Panc1 (cell line): ENCODE measurements around the gene TARS2.

ENCODE experiments used
- CTCF ChIP-seq: fragments of 450-650 bp; IDR thresholded peaks from 2 replicates; pipeline ENCODE4 v1.5.1; 2017; ENCODE audit warnings: mild to moderate bottlenecking
- POLR2AphosphoS5 ChIP-seq: IDR thresholded peaks from 2 replicates; pipeline ENCODE4 v1.6.1; 2012; ENCODE audit warnings: mild to moderate bottlenecking, low read depth, low read length, moderate library complexity
- TCF7L2 ChIP-seq: IDR thresholded peaks from 2 replicates; pipeline ENCODE4 v1.6.1; 2011; ENCODE audit warnings: mild to moderate bottlenecking, low read depth, low read length, inconsistent platforms
- TF ChIP-seq, protein P1 (sequence below), 2 experiments: IDR thresholded peaks; 2 replicates each; pipeline ENCODE4 v1.6.1; 2011 to 2012; ENCODE audit warnings: low read depth in 2 of 2, control low read depth in 1 of 2, low read length in 1 of 2, mild to moderate bottlenecking in 1 of 2, moderate library complexity in 1 of 2; ENCODE audit not compliant: insufficient read depth in 1 of 2

DNA sequence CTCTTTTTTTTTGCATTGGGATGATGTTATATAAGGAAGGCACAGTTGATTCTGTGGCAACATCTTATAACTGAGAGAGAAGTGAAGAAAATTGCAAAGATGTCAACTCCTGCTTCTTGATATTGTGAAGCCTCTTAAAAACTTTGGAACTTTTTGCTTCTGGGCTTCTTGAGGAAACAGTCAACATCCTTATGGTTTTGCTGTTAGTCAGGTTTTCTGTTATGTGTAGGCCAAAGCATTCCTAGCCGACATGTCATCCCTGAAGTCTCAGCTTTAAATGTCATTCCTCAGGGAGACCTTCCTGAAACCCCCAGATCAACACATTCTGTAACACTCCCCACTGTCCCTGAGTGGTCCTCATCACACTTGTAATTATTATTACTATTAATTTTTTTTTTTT, 41.0 kb downstream of the TARS2 start:
- TF ChIP-seq TCF7L2: no peak
- TF ChIP-seq CTCF: no peak
- no peak for TF ChIP-seq POLR2AphosphoS5
- TF ChIP-seq, protein P1, sequence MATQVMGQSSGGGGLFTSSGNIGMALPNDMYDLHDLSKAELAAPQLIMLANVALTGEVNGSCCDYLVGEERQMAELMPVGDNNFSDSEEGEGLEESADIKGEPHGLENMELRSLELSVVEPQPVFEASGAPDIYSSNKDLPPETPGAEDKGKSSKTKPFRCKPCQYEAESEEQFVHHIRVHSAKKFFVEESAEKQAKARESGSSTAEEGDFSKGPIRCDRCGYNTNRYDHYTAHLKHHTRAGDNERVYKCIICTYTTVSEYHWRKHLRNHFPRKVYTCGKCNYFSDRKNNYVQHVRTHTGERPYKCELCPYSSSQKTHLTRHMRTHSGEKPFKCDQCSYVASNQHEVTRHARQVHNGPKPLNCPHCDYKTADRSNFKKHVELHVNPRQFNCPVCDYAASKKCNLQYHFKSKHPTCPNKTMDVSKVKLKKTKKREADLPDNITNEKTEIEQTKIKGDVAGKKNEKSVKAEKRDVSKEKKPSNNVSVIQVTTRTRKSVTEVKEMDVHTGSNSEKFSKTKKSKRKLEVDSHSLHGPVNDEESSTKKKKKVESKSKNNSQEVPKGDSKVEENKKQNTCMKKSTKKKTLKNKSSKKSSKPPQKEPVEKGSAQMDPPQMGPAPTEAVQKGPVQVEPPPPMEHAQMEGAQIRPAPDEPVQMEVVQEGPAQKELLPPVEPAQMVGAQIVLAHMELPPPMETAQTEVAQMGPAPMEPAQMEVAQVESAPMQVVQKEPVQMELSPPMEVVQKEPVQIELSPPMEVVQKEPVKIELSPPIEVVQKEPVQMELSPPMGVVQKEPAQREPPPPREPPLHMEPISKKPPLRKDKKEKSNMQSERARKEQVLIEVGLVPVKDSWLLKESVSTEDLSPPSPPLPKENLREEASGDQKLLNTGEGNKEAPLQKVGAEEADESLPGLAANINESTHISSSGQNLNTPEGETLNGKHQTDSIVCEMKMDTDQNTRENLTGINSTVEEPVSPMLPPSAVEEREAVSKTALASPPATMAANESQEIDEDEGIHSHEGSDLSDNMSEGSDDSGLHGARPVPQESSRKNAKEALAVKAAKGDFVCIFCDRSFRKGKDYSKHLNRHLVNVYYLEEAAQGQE (IDR thresholded peaks at IDR 0.05; ENCODE audit: insufficient read depth in 1 of 2, low read depth in 2 of 2, low read length in 1 of 2): no peak
